HEK293 (cell line): ENCODE results near the gene GCK.

ENCODE experiments used
- CTCF ChIA-PET: fragments of 350-600 bp; formaldehyde crosslinking; extraction: SDS; loops from one replicate; lab custom pipeline; 2021; ENCODE audit warnings: antibody characterized with exemption; lab: Yijun Ruan, JAX
- POLR2A ChIA-PET: fragments of 300-600 bp; formaldehyde crosslinking; extraction: SDS; loops from one replicate; lab custom pipeline; 2020; ENCODE audit warnings: antibody characterized with exemption, inconsistent platforms; lab: Yijun Ruan, JAX
- H3K27ac ChIP-seq: fragments of 200-500 bp; sonication (Bioruptor generic); 2 replicates; pipeline ENCODE4 v1.5.1; 2014; ENCODE audit warnings: low read depth, low read length, control low read depth, inconsistent platforms; ENCODE audit errors: extremely low read depth
- H3K36me3 ChIP-seq, 2 experiments: fragments of 200-500 bp in 1 of 2; sonication (Bioruptor generic) in 1 of 2; 1 replicate in 1 of 2; 2 replicates in 1 of 2; pipeline ENCODE4 v1.5.1; 2014 to 2017; ENCODE audit warnings: inconsistent platforms in 2 of 2, low read length in 2 of 2; ENCODE audit not compliant: control insufficient read depth in 2 of 2, insufficient read depth in 1 of 2
- H3K4me1 ChIP-seq: fragments of 200-500 bp; sonication (Bioruptor generic); 2 replicates; pipeline ENCODE4 v1.5.1; 2014; ENCODE audit warnings: mild to moderate bottlenecking, low read length, inconsistent platforms; ENCODE audit not compliant: control insufficient read depth, insufficient read depth
- H3K4me3 ChIP-seq: 2 replicates; pipeline ENCODE4 v1.5.1; 2011; ENCODE audit warnings: low read depth, mild to moderate bottlenecking, control low read depth, low read length, moderate library complexity
- H3K9me3 ChIP-seq: fragments of 200-500 bp; sonication (Bioruptor generic); 2 replicates; pipeline ENCODE4 v1.5.1; 2014; ENCODE audit warnings: low read depth, low read length, inconsistent platforms; ENCODE audit not compliant: control insufficient read depth, insufficient read depth
- INSM2 ChIP-seq: fragments of 450-650 bp; formaldehyde crosslinking; IDR thresholded peaks from 2 replicates; pipeline ENCODE4 v1.5.1; 2016; ENCODE audit warnings: missing biosample characterization, missing genetic modification characterization
- KLF8 ChIP-seq: fragments of 450-650 bp; formaldehyde crosslinking; IDR thresholded peaks from 2 replicates; pipeline ENCODE4 v1.5.1; 2016; ENCODE audit warnings: missing biosample characterization, missing genetic modification characterization
- SP7 ChIP-seq: fragments of 450-650 bp; formaldehyde crosslinking; IDR thresholded peaks from 2 replicates; pipeline ENCODE4 v1.5.1; 2016; ENCODE audit warnings: missing biosample characterization, missing genetic modification characterization
- YY1 ChIP-seq: fragments of 450-650 bp; formaldehyde crosslinking; IDR thresholded peaks from 2 replicates; pipeline ENCODE4 v1.5.1; 2018; ENCODE audit warnings: missing biosample characterization, missing genetic modification characterization
- ZBTB6 ChIP-seq: fragments of 450-650 bp; formaldehyde crosslinking; IDR thresholded peaks from 2 replicates; pipeline ENCODE4 v1.5.1; 2017; ENCODE audit warnings: missing biosample characterization, missing genetic modification characterization
- ZFHX2 ChIP-seq: fragments of 450-650 bp; formaldehyde crosslinking; conservative IDR thresholded peaks from 2 replicates; pipeline ENCODE4 v1.5.1; 2016; ENCODE audit warnings: missing biosample characterization, missing genetic modification characterization
- ZNF175 ChIP-seq: fragments of 450-650 bp; formaldehyde crosslinking; IDR thresholded peaks from 2 replicates; pipeline ENCODE4 v1.5.1; 2016; ENCODE audit warnings: missing biosample characterization, missing genetic modification characterization
- ZNF19 ChIP-seq: fragments of 450-650 bp; formaldehyde crosslinking; IDR thresholded peaks from 2 replicates; pipeline ENCODE4; 2016; ENCODE audit warnings: missing biosample characterization, missing genetic modification characterization, low read depth
- ZNF433 ChIP-seq: fragments of 450-650 bp; formaldehyde crosslinking; IDR thresholded peaks from 2 replicates; pipeline ENCODE4 v1.5.1; 2016; ENCODE audit warnings: missing biosample characterization, missing genetic modification characterization, low read depth
- ZNF548 ChIP-seq: fragments of 450-650 bp; formaldehyde crosslinking; IDR thresholded peaks from 2 replicates; pipeline ENCODE4 v1.5.1; 2016; ENCODE audit warnings: missing biosample characterization, missing genetic modification characterization
- ZNF596 ChIP-seq: fragments of 450-650 bp; IDR thresholded peaks from 2 replicates; pipeline ENCODE4 v1.5.0; 2018; ENCODE audit warnings: missing biosample characterization, mild to moderate bottlenecking, missing genetic modification characterization, moderate library complexity
- ZNF624 ChIP-seq: fragments of 450-650 bp; formaldehyde crosslinking; IDR thresholded peaks from 2 replicates; pipeline ENCODE4 v1.5.1; 2017; ENCODE audit warnings: missing biosample characterization, missing genetic modification characterization
- ZNF626 ChIP-seq: fragments of 450-650 bp; sonication (Bioruptor Pico); formaldehyde crosslinking; IDR thresholded peaks from 2 replicates; pipeline ENCODE4 v1.5.1; 2018; ENCODE audit warnings: missing biosample characterization, missing genetic modification characterization, inconsistent platforms
- ZNF747 ChIP-seq: fragments of 450-650 bp; formaldehyde crosslinking; IDR thresholded peaks from 2 replicates; pipeline ENCODE4 v1.5.1; 2016; ENCODE audit warnings: missing biosample characterization, missing genetic modification characterization
- TF ChIP-seq, protein P1 (sequence below): fragments of 450-650 bp; formaldehyde crosslinking; IDR thresholded peaks from 2 replicates; pipeline ENCODE4 v1.5.1; 2016; ENCODE audit warnings: missing biosample characterization, missing genetic modification characterization
- TF ChIP-seq, protein P2 (sequence below): fragments of 450-650 bp; formaldehyde crosslinking; IDR thresholded peaks from 2 replicates; pipeline ENCODE4 v1.5.1; 2016; ENCODE audit warnings: missing biosample characterization, missing genetic modification characterization
- TF ChIP-seq, protein P3 (sequence below): fragments of 450-650 bp; formaldehyde crosslinking; IDR thresholded peaks from 2 replicates; pipeline ENCODE4 v1.5.1; 2017; ENCODE audit warnings: missing biosample characterization, missing genetic modification characterization
- TF ChIP-seq, protein P4 (sequence below): fragments of 450-650 bp; formaldehyde crosslinking; IDR thresholded peaks from 2 replicates; pipeline ENCODE4 v1.5.1; 2017; ENCODE audit warnings: missing biosample characterization, missing genetic modification characterization
- TF ChIP-seq, protein P5 (sequence below): fragments of 450-650 bp; formaldehyde crosslinking; IDR thresholded peaks from 2 replicates; pipeline ENCODE4 v1.5.1; 2016; ENCODE audit warnings: missing biosample characterization, missing genetic modification characterization

GCK gene

GRCh38 chr7:44182827-44183226 lies 6.4 kb downstream of the GCK start:
- POLR2A ChIA-PET: no interaction called here

GRCh38 chr7:44180631-44181030 lies 8.6 kb downstream of the GCK start:
- Histone ChIP-seq H3K36me3 (no peaks in the 10 kb centered on the region), H3K9me3 (no peaks in the 10 kb centered on the region), H3K4me1 (peaks cover 10% of the 10 kb centered on the region; the same call in 1 of the 2 replicates), H3K27ac (no peak overlapping the region), H3K4me3 (no peak overlapping the region)
- ChIA-PET POLR2A (no interaction called here), CTCF (no interaction called here)
- no peak for TF ChIP-seq YY1 (tag by site-specific recombination)

More at GRCh38 chr7:44182827-44183226, 6.4 kb downstream of the GCK start:
- CTCF ChIA-PET: no interaction called here
- TF ChIP-seq, protein P1, sequence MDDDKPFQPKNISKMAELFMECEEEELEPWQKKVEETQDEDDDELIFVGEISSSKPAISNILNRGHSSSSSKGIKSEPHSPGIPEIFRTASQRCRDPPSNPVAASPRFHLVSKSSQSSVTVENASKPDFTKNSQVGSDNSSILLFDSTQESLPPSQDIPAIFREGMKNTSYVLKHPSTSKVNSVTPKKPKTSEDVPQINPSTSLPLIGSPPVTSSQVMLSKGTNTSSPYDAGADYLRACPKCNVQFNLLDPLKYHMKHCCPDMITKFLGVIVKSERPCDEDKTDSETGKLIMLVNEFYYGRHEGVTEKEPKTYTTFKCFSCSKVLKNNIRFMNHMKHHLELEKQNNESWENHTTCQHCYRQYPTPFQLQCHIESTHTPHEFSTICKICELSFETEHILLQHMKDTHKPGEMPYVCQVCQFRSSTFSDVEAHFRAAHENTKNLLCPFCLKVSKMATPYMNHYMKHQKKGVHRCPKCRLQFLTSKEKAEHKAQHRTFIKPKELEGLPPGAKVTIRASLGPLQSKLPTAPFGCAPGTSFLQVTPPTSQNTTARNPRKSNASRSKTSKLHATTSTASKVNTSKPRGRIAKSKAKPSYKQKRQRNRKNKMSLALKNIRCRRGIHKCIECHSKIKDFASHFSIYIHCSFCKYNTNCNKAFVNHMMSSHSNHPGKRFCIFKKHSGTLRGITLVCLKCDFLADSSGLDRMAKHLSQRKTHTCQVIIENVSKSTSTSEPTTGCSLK (tag by site-specific recombination): no peak
- TF ChIP-seq, protein P2, sequence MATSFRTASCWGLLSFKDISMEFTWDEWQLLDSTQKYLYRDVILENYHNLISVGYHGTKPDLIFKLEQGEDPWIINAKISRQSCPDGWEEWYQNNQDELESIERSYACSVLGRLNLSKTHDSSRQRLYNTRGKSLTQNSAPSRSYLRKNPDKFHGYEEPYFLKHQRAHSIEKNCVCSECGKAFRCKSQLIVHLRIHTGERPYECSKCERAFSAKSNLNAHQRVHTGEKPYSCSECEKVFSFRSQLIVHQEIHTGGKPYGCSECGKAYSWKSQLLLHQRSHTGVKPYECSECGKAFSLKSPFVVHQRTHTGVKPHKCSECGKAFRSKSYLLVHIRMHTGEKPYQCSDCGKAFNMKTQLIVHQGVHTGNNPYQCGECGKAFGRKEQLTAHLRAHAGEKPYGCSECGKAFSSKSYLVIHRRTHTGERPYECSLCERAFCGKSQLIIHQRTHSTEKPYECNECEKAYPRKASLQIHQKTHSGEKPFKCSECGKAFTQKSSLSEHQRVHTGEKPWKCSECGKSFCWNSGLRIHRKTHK: no peak
- TF ChIP-seq ZNF19 (no peak), ZNF433 (tag by site-specific recombination) (no peak)
- TF ChIP-seq, protein P3, sequence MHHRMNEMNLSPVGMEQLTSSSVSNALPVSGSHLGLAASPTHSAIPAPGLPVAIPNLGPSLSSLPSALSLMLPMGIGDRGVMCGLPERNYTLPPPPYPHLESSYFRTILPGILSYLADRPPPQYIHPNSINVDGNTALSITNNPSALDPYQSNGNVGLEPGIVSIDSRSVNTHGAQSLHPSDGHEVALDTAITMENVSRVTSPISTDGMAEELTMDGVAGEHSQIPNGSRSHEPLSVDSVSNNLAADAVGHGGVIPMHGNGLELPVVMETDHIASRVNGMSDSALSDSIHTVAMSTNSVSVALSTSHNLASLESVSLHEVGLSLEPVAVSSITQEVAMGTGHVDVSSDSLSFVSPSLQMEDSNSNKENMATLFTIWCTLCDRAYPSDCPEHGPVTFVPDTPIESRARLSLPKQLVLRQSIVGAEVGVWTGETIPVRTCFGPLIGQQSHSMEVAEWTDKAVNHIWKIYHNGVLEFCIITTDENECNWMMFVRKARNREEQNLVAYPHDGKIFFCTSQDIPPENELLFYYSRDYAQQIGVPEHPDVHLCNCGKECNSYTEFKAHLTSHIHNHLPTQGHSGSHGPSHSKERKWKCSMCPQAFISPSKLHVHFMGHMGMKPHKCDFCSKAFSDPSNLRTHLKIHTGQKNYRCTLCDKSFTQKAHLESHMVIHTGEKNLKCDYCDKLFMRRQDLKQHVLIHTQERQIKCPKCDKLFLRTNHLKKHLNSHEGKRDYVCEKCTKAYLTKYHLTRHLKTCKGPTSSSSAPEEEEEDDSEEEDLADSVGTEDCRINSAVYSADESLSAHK (tag by site-specific recombination): no peak
- TF ChIP-seq, protein P4, sequence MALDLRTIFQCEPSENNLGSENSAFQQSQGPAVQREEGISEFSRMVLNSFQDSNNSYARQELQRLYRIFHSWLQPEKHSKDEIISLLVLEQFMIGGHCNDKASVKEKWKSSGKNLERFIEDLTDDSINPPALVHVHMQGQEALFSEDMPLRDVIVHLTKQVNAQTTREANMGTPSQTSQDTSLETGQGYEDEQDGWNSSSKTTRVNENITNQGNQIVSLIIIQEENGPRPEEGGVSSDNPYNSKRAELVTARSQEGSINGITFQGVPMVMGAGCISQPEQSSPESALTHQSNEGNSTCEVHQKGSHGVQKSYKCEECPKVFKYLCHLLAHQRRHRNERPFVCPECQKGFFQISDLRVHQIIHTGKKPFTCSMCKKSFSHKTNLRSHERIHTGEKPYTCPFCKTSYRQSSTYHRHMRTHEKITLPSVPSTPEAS (tag by site-specific recombination): no peak
- Histone ChIP-seq H3K9me3 (no peaks in the 10 kb centered on the region), H3K36me3 (no peaks in the 10 kb centered on the region), H3K27ac (no peak overlapping the region), H3K4me3 (no peak overlapping the region), H3K4me1 (peaks cover 4% of the 10 kb centered on the region; the same call in 1 of the 2 replicates)

DNA sequence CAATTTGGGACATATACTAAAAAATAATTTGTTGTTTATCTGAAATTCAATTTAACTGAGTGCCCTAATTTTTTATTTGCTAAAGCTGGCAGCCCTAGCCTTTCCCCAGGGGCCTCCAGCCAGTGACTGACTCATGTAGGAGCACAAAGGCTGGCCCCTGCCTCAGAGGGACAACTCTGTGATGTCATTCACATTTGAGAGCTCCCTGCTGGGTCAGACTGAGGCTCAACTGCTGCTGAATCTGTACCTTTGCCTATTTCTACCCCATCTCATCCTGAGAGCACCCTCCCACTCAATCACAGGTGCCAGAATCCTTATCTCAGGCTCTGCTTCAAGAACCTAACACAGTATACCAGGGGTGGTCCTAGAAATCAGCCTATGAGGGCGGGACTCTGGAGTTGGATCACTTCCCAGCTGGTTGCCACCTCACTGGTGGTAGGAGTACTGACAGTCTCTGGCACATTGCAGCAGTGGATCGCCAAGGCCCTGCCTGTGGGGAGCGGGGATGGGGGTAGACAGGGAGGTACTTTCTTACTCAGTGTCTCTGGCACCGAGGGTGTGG lies 11.6 kb downstream of the GCK start:
- ChIA-PET POLR2A (no interaction called here), CTCF (interaction anchor here (0.7 to 0.9 kb wide), 2 partner anchors 20 to 105 kb away, joined by 3 read pairs; no protein-coding TSS in a partner anchor)
- Histone ChIP-seq H3K9me3 (no peaks in the 10 kb centered on the region), H3K4me3 (no peak overlapping the region), H3K27ac (no peak overlapping the region), H3K4me1 (peaks cover 7% of the 10 kb centered on the region; the same call in 1 of the 2 replicates), H3K36me3 (no peaks in the 10 kb centered on the region)
- TF ChIP-seq ZNF747 (tag by site-specific recombination): no peak
- TF ChIP-seq INSM2: no peak
- TF ChIP-seq, protein P5, sequence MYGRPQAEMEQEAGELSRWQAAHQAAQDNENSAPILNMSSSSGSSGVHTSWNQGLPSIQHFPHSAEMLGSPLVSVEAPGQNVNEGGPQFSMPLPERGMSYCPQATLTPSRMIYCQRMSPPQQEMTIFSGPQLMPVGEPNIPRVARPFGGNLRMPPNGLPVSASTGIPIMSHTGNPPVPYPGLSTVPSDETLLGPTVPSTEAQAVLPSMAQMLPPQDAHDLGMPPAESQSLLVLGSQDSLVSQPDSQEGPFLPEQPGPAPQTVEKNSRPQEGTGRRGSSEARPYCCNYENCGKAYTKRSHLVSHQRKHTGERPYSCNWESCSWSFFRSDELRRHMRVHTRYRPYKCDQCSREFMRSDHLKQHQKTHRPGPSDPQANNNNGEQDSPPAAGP (tag by site-specific recombination): no peak
- TF ChIP-seq ZNF596 (tag by site-specific recombination): no peak
- TF ChIP-seq ZBTB6: no peak
- TF ChIP-seq SP7: peak; percentile 68
- TF ChIP-seq ZNF624 (tag by site-specific recombination): no peak
- TF ChIP-seq ZNF626 (tag by site-specific recombination): no peak
- TF ChIP-seq KLF8 (tag by site-specific recombination): no peak
- peak; percentile 68; the same call in 1 of the 2 replicates for TF ChIP-seq ZFHX2 (tag by site-specific recombination)
- no peak for TF ChIP-seq ZNF175 (tag by site-specific recombination)
- no peak for TF ChIP-seq ZNF548 (tag by site-specific recombination)
